NCI-H2107 treated with DMSO at 0.1 percent for 48 hours (cell line): Measurements from ENCODE around the gene BSND.
"Not testable (repeated sequence)": the region's sequence is repeated elsewhere in the genome, so short reads cannot be mapped to it uniquely, and the experiment has no call there.

ENCODE experiments used
- DNase-seq: peaks from one replicate; lab custom pipeline; 2025; ENCODE audit not compliant: unreplicated experiment; lab: John Stamatoyannopoulos, UW

Gene BSND

DNA sequence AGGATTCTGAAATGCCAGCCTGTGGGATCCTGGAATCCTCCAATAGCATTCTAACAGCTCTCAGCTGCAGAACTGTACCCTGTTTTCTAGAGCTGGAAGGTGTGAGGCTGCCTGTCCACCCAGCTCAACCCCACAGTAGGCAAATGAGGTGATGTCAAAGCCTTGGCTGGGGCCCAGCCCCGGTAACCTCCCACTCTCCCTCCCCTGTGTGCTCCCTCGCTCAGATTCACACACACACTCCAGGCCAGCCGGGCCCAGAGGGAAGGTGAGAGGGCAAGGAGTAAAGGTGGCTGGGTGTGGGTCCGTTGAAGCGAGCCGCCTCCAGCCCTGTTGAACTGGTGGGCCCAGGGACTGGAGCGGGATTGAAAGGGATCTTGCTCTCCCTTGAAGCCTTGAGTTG, at the start of gene BSND:
Gene BSND, plus strand, starts transcription at position 257 of the 400 bp plus-strand sequence. CDS start 254 bp downstream, outside the sequence.
- peak; percentile 43 for DNase-seq

DNA sequence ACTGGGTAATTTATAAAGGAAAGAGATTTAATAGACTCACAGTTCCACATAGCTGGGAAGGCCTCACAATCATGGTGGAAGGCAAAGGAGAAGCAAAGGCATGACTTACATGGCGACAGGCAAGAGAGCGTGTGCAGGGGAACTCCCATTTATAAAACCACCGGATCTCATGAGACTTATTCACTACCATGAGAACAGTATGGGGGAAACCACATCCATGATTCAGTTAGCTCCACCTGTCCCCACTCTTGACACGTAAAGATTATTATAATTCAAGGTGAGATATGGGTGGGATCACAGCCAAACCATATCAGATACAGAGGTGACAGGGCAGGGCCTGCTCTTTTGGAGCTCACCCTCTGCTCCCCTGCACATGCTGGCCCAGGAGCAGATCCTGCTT, 49.7 kb upstream of the BSND start:
- DNase-seq, result no peak

DNA sequence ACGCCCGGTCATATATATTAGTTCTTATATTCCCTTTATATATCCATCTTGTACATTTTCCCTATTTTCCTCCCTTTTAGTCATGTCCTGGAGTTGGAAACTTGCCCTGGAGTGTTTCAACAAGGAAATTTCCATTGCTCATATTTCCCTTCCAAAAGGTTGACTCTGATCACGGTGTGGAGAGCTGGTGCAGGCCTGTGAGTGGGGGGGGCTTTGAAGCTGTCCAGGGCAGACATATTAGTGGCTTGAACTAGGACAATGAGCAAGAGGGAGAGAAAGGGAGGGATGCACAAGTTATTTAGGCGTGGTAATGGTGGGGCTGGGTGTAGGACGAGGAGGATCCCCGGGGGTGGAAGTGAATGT, 48.7 kb upstream of the BSND start:
- DNase-seq, result no peak

DNA sequence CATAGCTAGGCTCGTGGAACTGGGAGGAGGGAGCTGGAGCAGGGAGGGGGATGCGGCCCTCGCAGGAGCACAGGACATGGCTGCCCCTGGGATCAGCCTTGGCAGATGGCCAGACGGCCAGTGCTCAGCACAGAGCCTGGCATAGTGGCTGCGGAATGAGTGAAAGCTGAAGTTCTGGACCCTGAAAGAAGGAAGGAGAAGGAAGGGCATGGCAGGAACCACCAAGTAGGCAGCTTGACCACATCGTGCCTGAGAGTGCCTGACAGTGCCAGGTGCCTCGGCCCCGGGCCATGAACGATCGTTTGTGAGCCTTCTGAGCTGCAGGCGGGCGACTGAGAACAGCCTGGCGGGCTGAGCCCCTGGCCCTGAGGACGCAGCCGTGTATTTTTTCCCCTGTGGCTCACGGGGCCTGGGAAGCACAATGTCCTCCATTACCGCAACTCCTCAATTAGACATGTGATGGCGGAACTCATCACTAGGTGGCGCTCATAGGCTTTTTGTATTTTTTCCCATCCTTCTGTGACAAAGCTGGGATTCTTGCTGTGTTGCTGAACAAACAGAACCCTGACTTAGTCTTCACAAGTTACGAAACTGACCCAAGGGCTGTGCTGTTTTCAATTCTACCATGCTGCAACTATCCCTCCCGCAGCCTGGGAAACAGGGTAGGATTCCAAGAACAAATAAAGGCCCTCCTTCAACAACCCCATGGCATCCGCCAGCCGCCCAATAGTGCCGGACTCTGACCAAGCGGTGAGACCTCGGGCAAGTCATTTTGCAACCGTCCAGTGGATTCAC, 48.2 kb upstream of the BSND start:
- DNase-seq, result peak; percentile 80

DNA sequence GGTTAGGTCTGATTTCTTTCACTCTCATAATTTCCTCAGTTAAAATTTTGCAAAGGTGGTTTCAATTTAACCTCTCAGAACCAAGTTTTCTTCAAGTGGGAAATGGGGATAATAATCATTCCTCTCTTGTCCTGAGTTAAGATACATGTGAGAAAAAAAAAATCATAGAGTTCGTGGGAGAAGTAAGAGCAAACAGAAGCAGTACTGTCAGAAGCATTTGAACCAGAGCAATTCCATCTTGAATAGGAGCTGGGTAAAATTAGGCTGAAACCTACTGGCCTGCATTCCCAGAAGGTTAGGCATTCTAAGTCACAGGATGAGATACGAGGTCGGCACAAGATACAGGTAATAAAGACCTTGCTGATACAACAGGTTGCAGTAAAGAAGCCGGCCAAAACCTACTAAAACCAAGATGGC, 46.9 kb upstream of the BSND start:
- DNase-seq, result no peak

DNA sequence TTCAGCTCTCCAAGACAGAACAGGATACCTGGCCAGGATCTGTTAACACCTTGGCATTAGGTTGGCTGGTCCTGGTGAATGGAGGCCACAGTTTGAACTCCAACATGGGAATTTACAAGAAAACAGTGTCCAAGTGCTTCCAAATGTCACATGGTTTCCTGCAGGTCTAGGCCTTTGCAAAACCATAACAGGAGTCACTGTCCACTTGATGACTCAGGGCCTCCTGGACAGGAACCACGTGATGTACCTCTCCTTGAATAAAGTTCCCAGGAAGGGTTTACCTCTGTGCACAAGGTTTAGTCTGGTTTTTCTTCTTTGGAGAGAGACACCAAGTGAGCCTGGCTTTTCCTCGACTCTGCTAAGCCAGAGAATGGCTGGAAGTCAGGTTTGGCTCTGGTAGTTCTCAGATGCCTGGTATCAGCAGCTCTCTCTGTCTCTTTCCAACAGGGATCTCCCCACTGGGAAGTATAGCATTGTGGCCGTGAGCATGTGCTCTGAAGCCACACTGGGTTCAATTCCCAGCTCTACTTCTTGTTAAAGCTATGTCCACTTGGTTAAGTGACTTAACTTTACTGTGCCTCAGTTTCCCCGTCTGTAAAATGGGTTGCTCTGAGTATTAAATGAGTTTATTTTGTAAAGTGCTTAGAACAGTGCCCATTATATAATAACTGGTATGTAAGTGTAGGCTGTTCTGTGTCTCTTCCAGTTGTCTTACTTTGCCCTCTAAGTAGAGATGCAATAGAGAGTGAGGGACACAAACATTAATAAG, 45.6 kb upstream of the BSND start:
- DNase-seq, result no peak

DNA sequence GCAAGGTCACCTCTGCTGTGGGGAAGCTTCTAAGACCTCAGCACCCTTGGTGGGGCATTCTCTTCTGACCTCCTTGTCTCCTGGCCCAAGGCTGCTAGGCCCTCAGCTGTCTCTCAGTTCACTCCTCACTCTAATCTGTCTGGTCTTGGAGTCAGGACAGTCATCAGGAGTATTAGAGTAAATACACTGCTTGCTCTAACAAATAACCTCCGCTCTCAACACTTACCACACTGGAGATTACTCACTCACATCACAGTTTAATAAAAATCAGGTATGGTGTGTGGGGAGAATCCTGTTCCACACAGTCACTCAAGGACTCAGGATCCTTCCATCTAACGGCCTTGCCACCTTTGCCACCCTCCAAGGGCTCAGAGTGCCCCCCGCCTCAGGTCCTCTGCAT, 44.9 kb upstream of the BSND start:
- no peak for DNase-seq

DNA sequence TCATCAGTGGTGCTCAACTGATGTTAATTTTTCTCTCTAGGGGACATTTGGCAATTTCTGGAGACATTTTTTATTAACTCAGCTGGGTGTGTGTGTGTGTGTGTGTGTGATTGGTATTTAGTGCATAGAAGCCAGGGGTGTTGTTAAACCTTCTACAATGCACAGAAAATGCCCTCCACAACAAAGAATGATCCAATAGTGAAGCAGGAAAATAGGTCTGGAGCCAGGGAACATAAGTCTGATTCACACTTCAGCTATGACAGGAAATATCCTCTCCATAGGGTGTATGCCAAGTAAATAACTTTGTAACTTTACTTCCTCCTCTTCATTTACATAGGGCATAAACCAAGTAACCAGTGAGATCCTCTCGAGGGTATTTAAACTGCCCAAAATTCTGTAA, 43.4 kb upstream of the BSND start:
- no peak for DNase-seq

DNA sequence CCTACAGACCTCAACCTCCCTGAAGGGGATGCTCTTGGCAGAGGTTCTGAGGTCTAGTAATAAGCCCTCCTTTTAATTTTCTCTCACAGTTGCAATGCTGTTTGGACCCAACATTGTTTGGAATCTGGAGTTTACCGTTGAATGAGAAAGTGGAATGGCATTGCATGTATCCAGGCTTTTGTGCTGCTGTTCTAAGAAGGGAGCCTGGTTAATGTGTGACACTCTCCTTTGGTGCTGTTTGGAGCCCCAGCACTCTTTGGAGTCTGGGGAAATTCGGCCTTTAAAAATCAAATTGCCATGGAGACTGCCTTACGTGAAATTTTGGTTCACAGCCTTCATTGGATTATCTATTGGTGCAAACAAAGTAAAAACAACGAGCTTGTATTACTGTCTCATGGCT, 42.0 kb upstream of the BSND start:
- no peak for DNase-seq

DNA sequence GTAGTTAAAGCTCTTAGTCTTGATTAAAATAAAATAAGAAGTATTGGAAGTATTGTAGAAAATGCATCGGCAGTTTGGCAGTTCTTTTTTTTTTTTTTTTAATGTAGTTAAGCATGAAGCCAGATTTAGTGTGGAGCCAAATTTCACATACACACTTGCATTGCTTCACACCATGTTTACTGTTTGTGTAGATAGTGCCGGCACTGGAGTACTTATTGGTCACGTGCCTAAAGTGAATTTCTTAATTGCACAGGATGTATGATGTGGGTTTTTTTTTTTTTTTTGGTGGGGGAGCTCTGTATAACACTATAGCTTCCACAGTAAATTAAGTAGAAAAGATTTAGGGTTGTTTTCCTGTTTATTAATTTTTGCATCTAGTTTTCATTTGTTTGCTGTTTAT, 39.5 kb upstream of the BSND start:
- no peak for DNase-seq

DNA sequence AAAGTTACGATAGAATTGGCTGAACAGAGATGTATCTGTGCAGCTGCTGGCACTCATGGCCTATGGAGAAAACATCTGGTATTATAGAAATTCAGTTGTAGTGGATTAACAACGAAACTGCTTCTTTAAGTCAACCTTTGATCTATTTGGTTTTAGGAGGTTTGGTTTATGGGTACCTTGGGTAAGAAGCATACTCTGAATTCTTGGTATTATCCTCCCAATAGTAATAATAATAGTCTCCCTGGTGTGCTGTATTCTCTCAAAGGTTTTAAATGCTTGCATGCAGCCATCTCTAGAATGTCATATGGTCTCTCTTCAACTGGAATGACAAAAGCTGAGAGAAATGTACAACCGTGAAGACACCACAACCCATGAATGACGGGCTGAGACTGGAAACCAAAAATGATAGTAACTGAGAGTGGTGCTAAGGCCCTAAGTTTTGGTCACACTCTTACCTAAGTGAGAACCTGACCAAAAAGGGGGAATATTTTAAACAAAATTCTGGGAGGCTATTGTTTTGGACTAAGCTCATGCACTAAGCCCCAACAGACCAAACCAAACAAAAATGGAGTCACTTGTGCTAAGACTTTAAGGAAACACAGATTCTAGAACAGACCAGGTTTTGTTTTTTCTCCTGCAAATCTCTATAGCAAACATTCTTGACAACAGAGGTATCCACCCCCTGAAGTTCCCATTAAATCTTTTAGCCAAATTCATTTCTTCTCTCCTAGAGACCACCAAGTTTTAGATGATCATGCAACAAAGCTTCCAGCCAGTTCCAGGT, 35.9 kb upstream of the BSND start:
- DNase-seq, result no peak

DNA sequence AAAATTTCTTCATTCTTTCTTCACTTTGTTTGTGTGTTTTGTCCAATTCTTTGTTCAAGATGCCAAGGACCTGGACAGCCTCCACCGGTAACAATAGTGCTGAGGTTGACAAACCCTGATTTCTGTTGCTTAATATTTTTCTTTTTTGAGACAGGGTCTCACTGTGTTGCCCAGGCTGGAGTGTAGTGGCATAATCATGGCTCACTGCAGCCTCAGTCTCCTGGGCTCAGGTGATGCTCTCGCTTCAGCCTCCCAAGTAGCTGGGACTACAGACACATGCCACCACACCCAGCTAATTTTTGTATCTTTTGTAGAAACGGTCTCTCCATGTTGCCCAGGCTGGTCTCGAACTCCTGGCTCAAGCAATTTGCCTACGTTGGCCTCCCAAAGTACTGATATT, 34.9 kb upstream of the BSND start:
- not testable (repeated sequence) for DNase-seq

DNA sequence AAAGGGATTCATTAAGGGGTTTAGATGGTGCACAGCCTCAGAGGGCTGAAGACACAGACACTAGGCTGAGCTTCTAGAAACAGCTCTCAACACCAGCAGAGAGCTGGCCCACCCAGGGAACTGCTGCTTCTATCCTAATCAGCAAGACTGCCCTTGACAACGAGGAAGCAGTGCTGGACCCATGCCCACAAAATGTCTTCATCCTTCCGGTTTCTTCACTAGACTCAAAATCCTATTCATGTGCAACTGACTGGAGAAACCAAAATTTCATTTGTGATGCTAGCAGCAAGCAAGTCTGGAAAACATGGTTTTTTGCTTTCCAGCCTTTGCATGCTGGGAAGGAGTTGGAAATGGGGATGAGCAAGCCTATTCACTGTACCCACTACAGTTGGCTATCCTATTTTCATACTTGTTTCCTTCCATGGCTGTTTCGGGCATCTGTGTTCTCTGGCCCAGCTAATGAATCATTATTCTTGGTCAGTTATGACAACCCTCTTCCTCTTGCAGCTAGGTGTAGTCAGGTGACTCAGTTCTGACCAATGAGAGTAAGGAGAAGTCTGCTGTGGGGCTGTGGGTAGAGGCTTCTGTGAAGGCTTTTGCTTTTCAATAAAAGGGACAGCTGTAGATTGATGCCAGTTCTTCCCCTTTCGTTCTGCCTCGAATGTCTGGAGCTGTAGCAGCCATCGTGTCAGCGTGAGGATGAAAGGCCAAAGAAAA, 33.0 kb upstream of the BSND start:
- no peak for DNase-seq

DNA sequence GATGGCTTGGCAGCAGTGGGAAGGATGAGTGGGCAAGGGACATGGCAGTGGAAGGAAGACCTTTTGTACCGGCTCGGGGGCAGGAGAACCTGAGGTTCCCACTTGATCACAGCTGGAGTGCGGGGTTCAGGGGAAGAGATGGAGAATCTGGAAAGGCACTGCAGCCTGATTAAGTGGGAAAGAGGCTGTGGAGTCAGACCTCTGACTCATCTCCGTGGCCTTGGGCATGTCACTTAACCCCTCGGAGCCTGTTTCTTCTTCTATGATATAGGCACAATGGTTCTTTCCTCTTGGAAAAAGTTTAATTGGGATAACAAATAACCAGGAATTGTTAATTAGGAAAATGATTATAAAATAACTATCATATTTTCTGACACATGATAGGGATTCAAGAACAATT, 31.4 kb upstream of the BSND start:
- no peak for DNase-seq

DNA sequence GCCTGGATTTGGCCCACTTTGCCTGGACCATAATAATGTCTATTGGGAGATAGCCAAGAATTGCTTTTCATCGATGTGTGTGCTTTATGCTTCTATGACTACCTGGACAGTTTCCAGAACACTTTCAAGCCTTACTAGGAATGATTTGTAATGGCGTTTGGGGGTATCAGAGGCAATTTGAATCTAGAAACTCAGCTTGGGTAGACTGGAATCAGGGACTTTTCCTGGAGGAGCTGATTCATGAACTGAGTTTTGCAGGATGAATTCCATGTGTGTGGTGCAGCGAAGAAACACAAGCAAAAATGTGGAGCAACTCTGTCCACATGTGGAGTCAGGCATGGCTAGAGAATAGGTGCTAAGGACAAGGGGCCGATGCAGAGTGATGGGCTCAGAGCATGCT, 30.2 kb upstream of the BSND start:
- DNase-seq, result no peak

DNA sequence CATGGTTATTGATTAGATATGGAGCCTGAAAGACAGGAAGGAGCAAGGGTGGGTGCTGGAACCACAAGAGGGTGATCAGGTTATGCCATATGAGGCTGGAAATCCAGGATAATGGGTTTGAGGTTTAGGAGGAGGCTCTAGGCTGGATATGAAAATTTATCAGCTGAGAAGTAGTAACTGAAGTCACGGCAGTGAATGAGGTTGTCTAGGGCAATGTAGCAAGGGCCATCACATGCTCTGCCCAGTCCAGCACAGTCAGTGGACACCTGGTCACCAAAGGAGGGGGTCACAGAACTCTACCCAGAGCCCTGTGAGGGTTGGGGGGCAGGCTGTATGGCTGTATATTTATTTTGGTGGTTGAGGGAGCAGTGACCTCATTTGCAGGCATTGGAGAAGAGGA, 28.9 kb upstream of the BSND start:
- no peak for DNase-seq

DNA sequence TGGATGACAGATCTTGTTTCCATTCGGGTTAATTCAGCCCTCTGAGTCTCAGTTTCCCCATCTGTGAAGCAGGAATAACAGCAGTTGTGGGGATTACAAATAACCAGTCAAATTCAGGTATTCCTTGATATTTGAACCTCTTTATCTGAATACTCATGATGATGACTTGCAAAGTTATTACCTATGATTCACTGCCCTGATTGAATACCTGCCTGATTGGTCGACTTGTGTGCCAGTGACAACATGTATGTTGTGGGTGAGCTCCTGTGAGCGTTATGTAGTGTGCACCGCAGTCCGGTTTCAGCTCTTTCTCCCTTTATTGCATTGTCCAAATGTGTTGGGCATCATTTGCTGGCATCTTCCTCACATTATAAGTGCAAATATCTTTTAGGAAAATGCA, 27.8 kb upstream of the BSND start:
- no peak for DNase-seq

DNA sequence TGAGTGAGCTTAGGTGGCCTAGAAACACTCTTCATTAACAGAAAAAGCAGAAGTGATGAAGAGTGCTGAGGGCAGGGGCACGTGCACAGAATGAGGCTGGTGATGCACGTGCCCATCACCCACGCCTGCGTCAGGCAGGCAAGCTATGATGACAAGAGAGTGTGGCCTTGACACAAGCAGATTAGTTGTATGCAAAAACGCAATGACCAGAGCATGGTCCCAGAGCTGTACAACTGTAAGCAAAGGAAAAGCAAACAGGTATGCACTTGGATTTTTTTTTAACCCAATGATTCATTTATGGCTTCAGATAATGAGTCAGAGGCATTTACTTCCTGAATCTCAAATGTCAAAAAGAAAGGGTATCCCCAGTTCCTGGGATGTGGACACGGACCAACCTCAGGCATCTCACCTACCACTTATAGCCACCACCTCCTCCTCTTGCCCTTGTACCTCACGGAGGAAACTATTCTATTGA, 27.4 kb upstream of the BSND start:
- no peak for DNase-seq

DNA sequence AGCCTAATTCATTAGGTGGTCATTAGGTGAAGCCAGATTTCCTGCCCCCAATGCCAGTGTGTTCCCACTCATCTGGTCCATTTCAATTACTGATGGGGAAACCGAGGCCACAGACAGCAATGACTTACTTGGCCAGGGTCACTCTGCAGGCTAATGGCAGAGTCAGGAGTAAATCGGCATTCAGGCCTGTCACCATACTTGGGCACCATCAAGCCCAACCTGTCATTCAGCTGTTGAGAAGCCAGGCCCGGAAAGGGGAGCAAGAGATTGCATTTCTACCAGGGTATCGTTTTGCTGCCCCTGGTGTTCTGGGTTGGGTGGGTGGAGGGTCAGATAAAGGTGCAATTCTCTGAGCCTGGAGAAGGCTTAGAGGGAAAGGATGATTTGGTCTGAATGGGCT, 26.3 kb upstream of the BSND start:
- no peak for DNase-seq

DNA sequence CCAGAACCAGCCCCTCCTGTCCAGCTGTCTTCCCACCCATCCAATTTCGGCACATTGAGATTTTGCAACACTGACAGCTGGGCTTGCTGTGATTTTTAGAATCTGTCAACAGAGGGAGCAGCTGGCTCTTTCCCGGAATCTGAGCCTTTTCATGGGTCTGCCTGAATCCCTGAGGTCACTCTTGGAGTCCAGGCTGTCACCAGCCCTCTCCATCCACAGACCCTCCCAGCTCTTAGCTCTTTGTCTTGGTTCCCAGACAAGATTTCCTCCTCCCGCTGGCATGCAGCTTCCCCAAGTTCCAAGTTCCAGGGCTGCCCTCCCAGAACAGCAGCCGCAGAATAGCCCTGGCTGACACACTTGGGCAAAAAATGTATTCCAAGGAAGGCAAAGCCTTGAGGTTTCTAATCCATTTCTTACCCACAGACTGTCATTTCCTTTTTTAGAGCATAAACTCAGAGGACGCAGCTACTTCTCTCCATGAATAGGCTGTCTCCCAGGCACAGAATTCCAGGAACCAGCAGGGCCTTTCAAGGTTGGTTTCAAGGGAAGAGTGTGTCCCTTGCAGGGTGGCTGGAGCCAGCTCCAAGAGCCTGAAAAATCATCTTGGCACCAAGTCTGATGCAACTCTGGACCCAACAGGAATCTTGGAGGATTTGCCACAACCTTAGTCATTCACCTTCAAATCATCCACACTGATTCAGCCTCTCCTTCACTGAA, 25.4 kb upstream of the BSND start:
- peak; percentile 8 for DNase-seq
